ENCODE measurements around the gene DMD.
"Not testable (repeated sequence)": the region's sequence is repeated elsewhere in the genome, so short reads cannot be mapped to it uniquely, and the experiment has no call there.

DMD gene

GRCh38 chrX:31969714-31970113 lies 1241.6 kb downstream of the DMD start:
- H3K4me3 ChIP-seq (ENCODE audit: low read depth, low read length) = no peak overlapping the region
- TF ChIP-seq, protein P1, sequence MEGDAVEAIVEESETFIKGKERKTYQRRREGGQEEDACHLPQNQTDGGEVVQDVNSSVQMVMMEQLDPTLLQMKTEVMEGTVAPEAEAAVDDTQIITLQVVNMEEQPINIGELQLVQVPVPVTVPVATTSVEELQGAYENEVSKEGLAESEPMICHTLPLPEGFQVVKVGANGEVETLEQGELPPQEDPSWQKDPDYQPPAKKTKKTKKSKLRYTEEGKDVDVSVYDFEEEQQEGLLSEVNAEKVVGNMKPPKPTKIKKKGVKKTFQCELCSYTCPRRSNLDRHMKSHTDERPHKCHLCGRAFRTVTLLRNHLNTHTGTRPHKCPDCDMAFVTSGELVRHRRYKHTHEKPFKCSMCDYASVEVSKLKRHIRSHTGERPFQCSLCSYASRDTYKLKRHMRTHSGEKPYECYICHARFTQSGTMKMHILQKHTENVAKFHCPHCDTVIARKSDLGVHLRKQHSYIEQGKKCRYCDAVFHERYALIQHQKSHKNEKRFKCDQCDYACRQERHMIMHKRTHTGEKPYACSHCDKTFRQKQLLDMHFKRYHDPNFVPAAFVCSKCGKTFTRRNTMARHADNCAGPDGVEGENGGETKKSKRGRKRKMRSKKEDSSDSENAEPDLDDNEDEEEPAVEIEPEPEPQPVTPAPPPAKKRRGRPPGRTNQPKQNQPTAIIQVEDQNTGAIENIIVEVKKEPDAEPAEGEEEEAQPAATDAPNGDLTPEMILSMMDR (IDR thresholded peaks at IDR 0.05; ENCODE audit: control insufficient read depth, extremely low read depth, insufficient read depth) = no peak
- DNase-seq (ENCODE audit: low read depth) = no peak

GRCh38 chrX:31962256-31962655 lies 1249.1 kb downstream of the DMD start:
- TF ChIP-seq, protein P1 (IDR thresholded peaks at IDR 0.05; ENCODE audit: control insufficient read depth, extremely low read depth, insufficient read depth) = no peak
- H3K4me3 ChIP-seq (ENCODE audit: low read depth, low read length) = no peak overlapping the region
- no peak for DNase-seq (ENCODE audit: low read depth)

GRCh38 chrX:31934842-31935370 lies 1276.4 kb downstream of the DMD start:
- DNase-seq (ENCODE audit: low read depth) = no peak
- TF ChIP-seq, protein P1 (IDR thresholded peaks at IDR 0.05; ENCODE audit: control insufficient read depth, extremely low read depth, insufficient read depth) = no peak
- no peak overlapping the region for H3K4me3 ChIP-seq (ENCODE audit: low read depth, low read length)

- no peak for DNase-seq (ENCODE audit: low read depth)
- TF ChIP-seq, protein P1 (IDR thresholded peaks at IDR 0.05; ENCODE audit: control insufficient read depth, extremely low read depth, insufficient read depth) = no peak
- H3K4me3 ChIP-seq (ENCODE audit: low read depth, low read length) = no peak overlapping the region
Observed at GRCh38 chrX:31934015-31934414, 1277.3 kb downstream of the DMD start.

GRCh38 chrX:31932769-31933168 lies 1278.6 kb downstream of the DMD start:
- TF ChIP-seq, protein P1 (IDR thresholded peaks at IDR 0.05; ENCODE audit: control insufficient read depth, extremely low read depth, insufficient read depth) = no peak
- DNase-seq (ENCODE audit: low read depth) = no peak

DNA sequence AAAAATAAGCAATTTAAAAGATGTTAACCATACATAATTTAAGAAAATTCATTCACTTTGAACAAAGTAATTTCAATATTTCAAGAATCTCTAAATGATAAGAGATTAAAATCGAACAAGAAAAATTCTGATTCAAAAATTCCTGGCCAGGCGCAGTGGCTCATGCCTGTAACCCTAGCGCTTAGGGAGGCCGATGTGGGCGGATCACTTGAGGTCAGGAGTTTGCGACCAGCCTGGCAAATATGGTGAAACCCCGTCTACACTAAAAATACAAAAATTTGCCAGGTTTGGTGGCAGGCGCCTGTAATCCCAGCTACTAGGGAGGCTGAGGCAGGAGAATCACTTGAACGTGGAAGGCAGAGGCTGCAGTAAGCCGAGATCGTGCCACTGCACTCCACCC lies 1279.0 kb downstream of the DMD start:
- not testable (repeated sequence) for DNase-seq (ENCODE audit: low read depth); H3K4me3 ChIP-seq (ENCODE audit: low read depth, low read length)

More at GRCh38 chrX:31932769-31933168, 1278.6 kb downstream of the DMD start:
- no peak overlapping the region for H3K4me3 ChIP-seq (ENCODE audit: low read depth, low read length)

DNA sequence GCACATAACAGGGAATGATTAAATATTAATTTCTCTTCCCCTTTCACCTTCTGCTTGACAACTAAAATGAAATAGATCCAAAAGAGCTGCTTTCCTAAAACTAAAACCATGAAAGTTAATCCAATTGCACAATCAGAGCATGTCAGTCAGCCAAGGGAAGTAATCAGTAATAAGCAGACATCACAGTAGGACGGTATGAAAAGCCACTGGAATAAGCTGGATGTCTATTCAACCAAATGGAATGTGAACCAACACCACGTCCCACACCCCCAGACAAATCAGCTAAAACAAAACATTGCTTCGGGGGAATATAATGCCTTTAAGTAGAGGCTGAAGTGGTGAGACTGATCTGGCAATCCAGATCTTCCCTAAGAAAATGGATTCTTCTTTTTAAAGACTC lies 1280.1 kb downstream of the DMD start:
- H3K4me3 ChIP-seq (ENCODE audit: low read depth, low read length) = no peak overlapping the region
- TF ChIP-seq, protein P1 (IDR thresholded peaks at IDR 0.05; ENCODE audit: control insufficient read depth, extremely low read depth, insufficient read depth) = no peak
- no peak for DNase-seq (ENCODE audit: low read depth)
